Activated CD4-positive, CD25-positive, alpha-beta regulatory T cell treated with anti-CD3 and anti-CD28 coated beads, Interleukin-2, amount 50 U/mL, for 16 hours (primary cell): Measurements from ENCODE around the gene CALU.

Experiments used
- DNase-seq: peaks from one replicate; pipeline ENCODE4 v3.0.0-alpha.2; 2020; ENCODE audit warnings: low read depth, low spot score

The CALU gene

GRCh38 chr7:128724743-128725142 lies 14.4 kb upstream of the CALU start:
- DNase-seq: no peak

- DNase-seq: no peak
Observed at GRCh38 chr7:128725531-128725930, 13.6 kb upstream of the CALU start.

- DNase-seq: no peak
Observed at GRCh38 chr7:128726059-128726736, 13.0 kb upstream of the CALU start.

GRCh38 chr7:128726737-128727072 lies 12.5 kb upstream of the CALU start:
- no peak for DNase-seq

GRCh38 chr7:128727239-128727638 lies 11.9 kb upstream of the CALU start:
- DNase-seq: no peak

- no peak for DNase-seq
Observed at GRCh38 chr7:128728598-128728997, 10.6 kb upstream of the CALU start.

- DNase-seq: no peak
Observed at GRCh38 chr7:128729494-128729893, 9.7 kb upstream of the CALU start.

GRCh38 chr7:128731184-128731583 lies 8.0 kb upstream of the CALU start:
- DNase-seq: no peak

GRCh38 chr7:128732521-128733277 lies 6.5 kb upstream of the CALU start:
- DNase-seq: no peak

GRCh38 chr7:128733278-128733645 lies 5.9 kb upstream of the CALU start:
- DNase-seq: no peak

- no peak for DNase-seq
Observed at GRCh38 chr7:128734890-128735289, 4.3 kb upstream of the CALU start.

GRCh38 chr7:128735436-128735835 lies 3.7 kb upstream of the CALU start:
- no peak for DNase-seq

GRCh38 chr7:128737441-128737840 lies 1.7 kb upstream of the CALU start:
- DNase-seq: no peak

- no peak for DNase-seq
Observed at GRCh38 chr7:128737867-128738385, 1.2 kb upstream of the CALU start.

GRCh38 chr7:128738570-128739047 lies 550 bp upstream of the CALU start:
- no peak for DNase-seq

GRCh38 chr7:128739990-128740682 lies 977 bp downstream of the CALU start:
- no peak for DNase-seq

- no peak for DNase-seq
Observed at GRCh38 chr7:128740996-128741395, 1.8 kb downstream of the CALU start.

- DNase-seq: no peak
Observed at GRCh38 chr7:128741491-128741890, 2.3 kb downstream of the CALU start.

- no peak for DNase-seq
Observed at GRCh38 chr7:128742206-128742605, 3.0 kb downstream of the CALU start.

GRCh38 chr7:128743112-128743772 lies 4.1 kb downstream of the CALU start:
- DNase-seq: no peak

GRCh38 chr7:128744366-128744905 lies 5.3 kb downstream of the CALU start:
- DNase-seq: no peak

- no peak for DNase-seq
Observed at GRCh38 chr7:128745706-128746105, 6.5 kb downstream of the CALU start.
